GM12891 (cell line): ENCODE measurements around the gene CST7.

Experiments used
- PAX5 ChIP-seq: IDR thresholded peaks from 2 replicates; pipeline ENCODE4 v1.6.1; 2011; ENCODE audit warnings: low read length, moderate library complexity, mild to moderate bottlenecking; ENCODE audit not compliant: insufficient read depth, severe bottlenecking
- POLR2A ChIP-seq: IDR thresholded peaks from 2 replicates; pipeline ENCODE4 v1.6.1; 2011; ENCODE audit warnings: low read depth, low read length, control low read depth
- POLR2AphosphoS5 ChIP-seq: IDR thresholded peaks from 2 replicates; pipeline ENCODE4 v1.6.1; 2011; ENCODE audit warnings: low read depth, low read length, control low read depth
- POU2F2 ChIP-seq: IDR thresholded peaks from 2 replicates; pipeline ENCODE4 v1.6.1; 2011; ENCODE audit warnings: low read depth, mild to moderate bottlenecking, control low read depth, low read length, moderate library complexity
- SPI1 ChIP-seq: IDR thresholded peaks from 2 replicates; pipeline ENCODE4 v1.6.1; 2011; ENCODE audit warnings: low read depth, low read length, control low read depth
- TAF1 ChIP-seq: IDR thresholded peaks from 2 replicates; pipeline ENCODE4 v1.6.1; 2011; ENCODE audit warnings: low read depth, low read length, control low read depth

- no peak for TF ChIP-seq TAF1
- no peak for TF ChIP-seq POLR2A
- TF ChIP-seq POU2F2: no peak
- no peak for TF ChIP-seq POLR2AphosphoS5
- TF ChIP-seq SPI1: no peak
- no peak for TF ChIP-seq PAX5
Observed at GRCh38 chr20:24935766-24936525, 13.1 kb upstream of the CST7 start.
